Ectodermal cell (in vitro differentiated cells): Measurements from ENCODE around the gene RAI1.
"Not testable (repeated sequence)": the region's sequence is repeated elsewhere in the genome, so short reads cannot be mapped to it uniquely, and the experiment has no call there.

Source experiments
- H3K27ac ChIP-seq: 2 replicates; pipeline ENCODE4 v1.7.0; 2013; ENCODE audit warnings: mild to moderate bottlenecking, low read depth, low read length; ENCODE audit not compliant: insufficient read depth, poor library complexity, severe bottlenecking
- H3K27me3 ChIP-seq: 2 replicates; pipeline ENCODE4 v1.7.0; 2013; ENCODE audit warnings: mild to moderate bottlenecking, low read length; ENCODE audit not compliant: insufficient read depth, control insufficient read depth, poor library complexity, severe bottlenecking
- H3K36me3 ChIP-seq: one replicate; pipeline ENCODE4 v1.7.0; 2013; ENCODE audit warnings: low read length; ENCODE audit not compliant: control insufficient read depth, insufficient read depth
- H3K4me1 ChIP-seq: one replicate; pipeline ENCODE4 v1.7.0; 2013; ENCODE audit warnings: low read length; ENCODE audit not compliant: control insufficient read depth, insufficient read depth
- H3K4me3 ChIP-seq: 2 replicates; pipeline ENCODE4 v1.7.0; 2013; ENCODE audit warnings: low read depth, low read length, control low read depth; ENCODE audit not compliant: insufficient read depth
- H3K9me3 ChIP-seq: 2 replicates; pipeline ENCODE4 v1.7.0; 2013; ENCODE audit warnings: mild to moderate bottlenecking, low read length, moderate library complexity; ENCODE audit not compliant: control insufficient read depth
- WGBS, 2 experiments: methylation state at CpG; one replicate each; pipeline ENCODE4 v1.1.7; 2013; ENCODE audit warnings: missing lambda C conversion rate in 2 of 2; 5-methylcytosine and 5-hydroxymethylcytosine counted together

Gene RAI1

DNA sequence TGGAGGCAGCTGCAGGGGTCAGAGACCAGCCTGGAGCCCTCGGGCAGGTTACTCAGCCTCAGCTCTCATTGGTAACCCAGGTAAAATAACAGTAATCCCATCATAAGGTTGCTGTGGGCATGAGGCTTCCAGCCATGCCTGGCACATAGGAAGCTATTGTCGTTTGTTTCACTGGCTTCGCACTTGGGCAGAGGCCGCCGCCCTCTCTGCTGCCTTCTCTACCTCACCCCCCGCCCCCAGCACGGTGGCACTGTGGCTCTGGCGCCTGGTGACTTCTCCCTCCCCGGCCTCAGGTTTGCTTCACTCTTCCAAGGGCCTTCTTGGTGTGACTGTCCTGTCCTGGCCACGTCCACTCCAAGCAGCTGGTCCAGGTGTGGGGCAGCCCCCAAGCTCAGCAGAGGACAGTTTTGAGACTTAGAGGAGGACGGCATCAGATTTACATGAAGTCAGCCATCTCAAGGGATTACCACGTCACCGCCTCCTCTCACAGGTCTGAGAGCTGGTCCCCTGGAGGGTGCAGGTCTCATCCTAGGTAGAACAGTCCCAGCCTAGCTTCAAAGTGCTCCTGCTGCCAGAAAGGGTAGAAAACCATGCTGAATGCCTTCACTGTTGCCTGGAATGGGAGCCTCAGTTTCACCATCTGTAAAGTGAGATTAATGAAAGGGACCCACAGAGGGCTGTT is 120.7 kb downstream of the RAI1 start:
- H3K4me3 ChIP-seq, result no peak overlapping the region
- WGBS, 2 experiments, result 90 to 93% methylated on average over 13 of the region's 13 CpGs

DNA sequence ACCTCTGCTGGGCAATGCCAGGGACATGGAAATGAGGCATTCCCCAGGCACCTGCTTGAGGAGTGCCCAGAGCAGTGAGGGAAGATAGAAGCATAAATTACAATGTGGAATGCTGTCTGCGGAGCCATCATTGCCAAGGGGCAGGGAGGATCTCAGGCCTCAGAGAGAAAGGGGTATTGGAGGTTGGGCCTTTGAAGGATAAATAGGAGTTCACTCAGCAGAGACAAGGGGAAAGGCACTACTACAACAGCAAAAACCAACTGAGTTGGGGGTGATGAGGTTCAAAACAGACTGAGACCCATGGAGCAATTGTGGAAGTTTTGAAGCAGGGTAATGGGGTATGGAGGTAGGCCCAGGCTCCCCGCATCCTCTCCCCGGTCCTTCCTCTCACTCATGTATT is 122.7 kb downstream of the RAI1 start:
- peaks cover 8% of the 10 kb centered on the region for H3K36me3 ChIP-seq
- peaks cover 7% of the 10 kb centered on the region for H3K27me3 ChIP-seq
- H3K4me3 ChIP-seq, result no peak overlapping the region
- 94 to 95% methylated on average over 3 of the region's 3 CpGs for WGBS, 2 experiments
- peaks cover 8% of the 10 kb centered on the region for H3K4me1 ChIP-seq
- no peaks in the 10 kb centered on the region for H3K9me3 ChIP-seq
- H3K27ac ChIP-seq, result no peak overlapping the region

More for the DNA sequence above, 120.7 kb downstream of the RAI1 start:
- no peaks in the 10 kb centered on the region for H3K27me3 ChIP-seq
- no peak overlapping the region for H3K27ac ChIP-seq
- peaks cover 8% of the 10 kb centered on the region for H3K36me3 ChIP-seq
- H3K4me1 ChIP-seq, result peaks cover 12% of the 10 kb centered on the region
- H3K9me3 ChIP-seq, result no peaks in the 10 kb centered on the region

DNA sequence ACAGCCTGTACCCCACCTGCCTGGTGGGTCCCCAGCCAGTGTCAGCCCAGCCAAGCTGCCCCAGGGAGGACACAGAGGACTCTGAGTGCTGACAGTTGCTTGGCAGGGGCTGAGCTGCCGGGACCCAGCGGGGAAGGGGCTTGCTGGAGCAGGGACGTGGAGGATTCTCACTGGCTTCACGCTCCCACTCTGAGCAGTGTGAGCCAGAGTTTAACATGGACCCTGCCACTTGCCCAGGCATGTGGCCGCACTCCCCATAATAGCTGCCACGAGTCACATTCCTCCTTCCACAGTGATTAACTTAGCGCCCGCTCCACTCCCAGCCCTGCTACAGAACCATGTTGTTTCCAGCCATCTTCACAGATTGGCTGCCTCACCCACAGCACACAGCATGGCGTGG is 124.3 kb downstream of the RAI1 start:
- H3K27ac ChIP-seq, result no peak overlapping the region
- H3K36me3 ChIP-seq, result peaks cover 8% of the 10 kb centered on the region
- 86 to 88% methylated on average over 9 of the region's 9 CpGs for WGBS, 2 experiments

DNA sequence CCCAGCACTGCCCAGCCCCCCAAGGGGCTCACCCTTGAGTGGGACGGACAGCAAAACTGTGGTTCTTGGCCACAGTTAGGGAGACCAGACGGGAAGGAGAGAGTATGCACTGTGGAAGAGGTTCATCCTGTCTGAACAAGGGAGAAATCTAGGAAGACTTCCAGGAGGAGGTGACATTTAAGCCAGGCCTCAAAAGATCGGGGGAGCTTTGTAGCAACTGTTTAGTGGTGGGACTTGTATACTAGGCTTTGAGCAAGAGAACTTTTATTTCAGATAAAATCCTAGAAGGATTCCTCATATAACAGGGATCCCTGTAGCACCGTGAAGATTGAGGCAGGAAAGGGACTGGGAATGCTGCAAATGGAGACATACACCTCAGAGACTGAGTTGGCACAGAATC is 124.8 kb downstream of the RAI1 start:
- WGBS, 2 experiments, result 96% methylated on average over 4 of the region's 4 CpGs
- Histone ChIP-seq H3K36me3 (peaks cover 8% of the 10 kb centered on the region), H3K27me3 (peaks cover 28% of the 10 kb centered on the region), H3K4me3 (no peak overlapping the region), H3K27ac (no peak overlapping the region), H3K9me3 (no peaks in the 10 kb centered on the region), H3K4me1 (peaks cover 10% of the 10 kb centered on the region)

More for the DNA sequence above, 124.3 kb downstream of the RAI1 start:
- H3K9me3 ChIP-seq, result no peaks in the 10 kb centered on the region
- H3K4me1 ChIP-seq, result peaks cover 5% of the 10 kb centered on the region
- no peak overlapping the region for H3K4me3 ChIP-seq
- peaks cover 23% of the 10 kb centered on the region for H3K27me3 ChIP-seq

DNA sequence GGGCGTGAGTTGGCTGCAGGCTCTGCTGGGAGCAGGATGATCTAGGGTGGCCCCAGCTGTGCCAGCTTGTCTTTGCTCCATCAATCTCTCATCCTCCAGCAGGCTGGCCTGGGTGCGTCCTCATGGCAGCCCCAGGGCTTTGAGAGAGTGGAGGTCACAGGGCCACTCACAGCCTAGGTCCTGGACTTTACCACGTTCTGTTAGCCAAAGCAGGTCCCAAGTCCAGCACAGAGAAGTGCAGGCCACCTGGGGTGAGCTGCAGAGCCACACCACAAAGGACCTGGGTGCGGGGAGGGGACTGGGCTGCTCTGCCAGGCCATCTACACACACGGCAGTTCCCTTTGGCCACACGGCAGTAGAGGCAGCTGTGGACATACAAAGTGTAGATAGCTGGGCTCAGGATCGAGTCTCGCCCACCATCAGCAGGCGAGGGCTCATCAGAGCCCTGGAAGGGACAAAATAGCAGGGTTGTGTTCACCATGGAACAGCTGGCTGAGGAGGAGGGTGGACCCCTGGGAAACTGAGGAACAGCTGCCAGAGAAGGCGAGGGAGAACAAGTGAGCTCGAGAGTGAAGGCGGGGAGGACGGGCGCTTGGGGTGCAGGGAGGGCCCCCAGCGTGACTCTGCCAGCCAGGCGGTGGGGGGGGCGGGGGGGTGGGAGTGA is 125.5 kb downstream of the RAI1 start:
- WGBS, 2 experiments, result 86 to 91% methylated on average over 11 to 12 of the region's 17 CpGs
- no peaks in the 10 kb centered on the region for H3K9me3 ChIP-seq
- peaks cover 15% of the 10 kb centered on the region for H3K4me1 ChIP-seq
- peaks cover 28% of the 10 kb centered on the region for H3K27me3 ChIP-seq
- peaks cover 8% of the 10 kb centered on the region for H3K36me3 ChIP-seq
- H3K27ac ChIP-seq, result no peak overlapping the region
- no peak overlapping the region for H3K4me3 ChIP-seq

DNA sequence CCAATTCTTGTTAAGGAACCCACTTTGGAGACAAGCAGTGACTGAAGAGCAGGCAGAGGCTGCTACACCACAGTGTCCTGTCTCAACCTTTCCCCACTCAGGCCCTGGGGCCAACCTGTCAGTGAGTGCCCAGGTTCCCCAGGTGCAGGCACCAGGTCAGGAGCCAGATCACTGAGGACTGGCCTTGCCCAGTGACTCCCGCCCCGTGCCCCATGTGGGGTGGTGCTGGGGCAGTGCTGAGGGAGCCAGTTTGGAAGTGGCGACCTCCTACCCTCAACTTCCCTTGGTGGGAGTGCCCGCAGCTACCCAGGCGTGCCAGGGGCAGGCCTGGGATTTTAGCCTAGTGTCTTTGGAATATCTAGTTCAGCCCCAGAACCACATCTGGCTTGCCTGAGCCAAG is 126.2 kb downstream of the RAI1 start:
- H3K27ac ChIP-seq, result no peak overlapping the region
- 93 to 95% methylated on average over 5 of the region's 5 CpGs for WGBS, 2 experiments
- H3K4me3 ChIP-seq, result no peak overlapping the region
- H3K36me3 ChIP-seq, result peaks cover 8% of the 10 kb centered on the region
- no peaks in the 10 kb centered on the region for H3K9me3 ChIP-seq
- H3K4me1 ChIP-seq, result peaks cover 17% of the 10 kb centered on the region
- peaks cover 28% of the 10 kb centered on the region for H3K27me3 ChIP-seq

DNA sequence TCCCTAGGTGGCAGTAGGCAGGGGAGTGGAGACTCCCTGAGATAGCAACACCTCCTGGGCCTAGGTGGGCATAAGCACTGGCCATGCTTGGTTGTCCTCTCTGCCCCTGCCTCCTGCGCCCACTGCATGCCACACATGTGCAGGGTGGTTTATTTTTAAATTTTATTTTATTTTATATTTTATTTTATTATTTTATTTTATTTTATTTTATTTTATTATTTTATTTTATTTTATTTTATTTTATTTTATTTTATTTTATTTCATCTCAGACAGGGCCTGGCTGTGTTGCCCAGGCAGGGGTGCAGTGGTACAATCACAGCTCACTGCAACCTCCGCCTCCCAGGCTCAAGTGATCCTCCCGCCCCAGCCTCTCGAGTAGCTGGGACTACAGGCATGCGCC is 126.9 kb downstream of the RAI1 start:
- H3K27me3 ChIP-seq, result peaks cover 28% of the 10 kb centered on the region
- H3K4me1 ChIP-seq, result peaks cover 17% of the 10 kb centered on the region
- H3K27ac ChIP-seq, H3K4me3 ChIP-seq, H3K36me3 ChIP-seq, H3K9me3 ChIP-seq: not testable (repeated sequence)
- WGBS, 2 experiments, result 92 to 95% methylated on average over 4 to 5 of the region's 5 CpGs

DNA sequence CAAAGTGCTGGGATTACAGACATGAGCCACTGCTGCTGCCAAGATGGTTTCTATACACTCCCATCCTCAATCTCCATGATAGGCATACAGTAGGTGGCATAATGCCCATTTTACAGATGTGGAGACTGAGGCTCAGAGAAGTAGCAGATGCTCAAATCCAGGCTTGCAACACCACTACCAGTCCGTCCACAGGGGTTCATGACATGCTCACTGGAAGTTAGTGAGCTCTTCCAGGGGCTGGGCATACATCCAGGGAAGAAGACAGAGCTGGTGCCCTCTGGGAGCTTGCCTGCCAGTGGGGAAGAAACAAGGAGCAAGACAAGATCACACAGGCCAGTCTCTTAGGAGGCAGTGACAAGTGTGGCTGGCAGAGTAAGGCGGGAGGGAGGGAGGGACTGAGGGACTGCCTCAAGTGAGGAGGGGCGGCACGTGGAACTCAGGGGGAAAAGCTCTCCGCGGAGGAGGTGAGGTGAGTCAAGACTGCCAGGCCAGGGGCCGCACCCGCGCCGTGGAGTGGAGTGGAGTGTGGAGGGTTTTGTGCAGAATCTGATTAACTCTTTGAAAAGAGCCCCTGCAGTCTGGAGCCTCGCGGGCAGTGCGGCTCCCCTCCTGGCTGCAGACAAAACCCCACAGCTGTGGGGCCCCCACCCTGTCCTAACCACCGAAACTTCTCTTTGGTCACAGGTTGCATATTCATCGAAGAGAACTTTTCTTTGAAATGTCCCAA is 127.6 kb downstream of the RAI1 start:
- Histone ChIP-seq H3K27me3 (peaks cover 28% of the 10 kb centered on the region), H3K27ac (no peak overlapping the region), H3K4me3 (no peak overlapping the region), H3K36me3 (peaks cover 8% of the 10 kb centered on the region), H3K4me1 (peaks cover 17% of the 10 kb centered on the region), H3K9me3 (no peaks in the 10 kb centered on the region)
- WGBS, 2 experiments, result 24 to 26% methylated on average over 15 of the region's 15 CpGs

DNA sequence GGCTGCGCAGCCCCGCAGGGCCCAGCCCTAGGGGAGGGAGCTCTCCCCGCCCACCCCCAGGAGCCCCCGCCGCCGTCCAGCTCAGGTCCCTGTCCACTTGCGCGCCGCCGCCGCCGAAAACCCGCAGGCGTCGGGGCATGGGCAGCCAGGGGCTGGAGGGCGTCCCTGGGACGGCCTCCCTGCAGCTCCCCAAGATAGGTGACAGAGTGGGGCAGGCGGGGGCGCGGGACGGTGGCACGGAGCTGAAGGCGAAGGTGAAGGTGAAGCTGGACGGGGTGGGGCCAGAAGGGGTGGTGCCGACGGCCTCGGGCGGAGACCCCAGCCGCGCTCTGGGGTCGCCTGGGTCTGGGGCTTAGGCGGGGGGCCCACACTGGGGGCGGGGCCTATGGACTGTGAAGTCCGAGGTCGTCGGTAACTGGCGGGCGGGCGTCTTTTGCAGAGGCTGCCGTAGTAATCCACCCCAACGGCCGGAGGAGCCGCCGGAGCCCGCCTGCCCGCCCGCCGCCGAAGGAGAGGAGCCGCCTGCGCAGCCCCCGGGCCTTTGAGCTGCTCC is 128.3 kb downstream of the RAI1 start:
- 1% methylated on average over 52 of the region's 52 CpGs for WGBS, 2 experiments
- Histone ChIP-seq H3K27ac (no peak overlapping the region), H3K4me3 (peak overlapping the region; percentile 32), H3K27me3 (peaks cover 28% of the 10 kb centered on the region), H3K4me1 (peaks cover 17% of the 10 kb centered on the region), H3K9me3 (no peaks in the 10 kb centered on the region), H3K36me3 (peaks cover 7% of the 10 kb centered on the region)
